Stimulated activated CD8-positive, alpha-beta memory T cell treated with anti-CD3 and anti-CD28 coated beads, Interleukin-12 subunit alpha, Interleukin-12 subunit beta, amount 100 ng/mL, for 24 hours (primary cell): ENCODE data around the gene CHI3L1.

Experiments
- DNase-seq: peaks from one replicate; pipeline ENCODE4 v3.0.0-alpha.2; 2020; ENCODE audit errors: extremely low read depth

CHI3L1 gene

GRCh38 chr1:203181586-203182386 lies 4.7 kb downstream of the CHI3L1 start:
- no peak for DNase-seq

- DNase-seq, result no peak
Measured at GRCh38 chr1:203180611-203181330, 5.7 kb downstream of the CHI3L1 start.

- DNase-seq, result no peak
Measured at GRCh38 chr1:203179667-203180005, 6.9 kb downstream of the CHI3L1 start.

- DNase-seq, result no peak
Measured at GRCh38 chr1:203178821-203179666, 7.5 kb downstream of the CHI3L1 start.

GRCh38 chr1:203178083-203178482 lies 8.4 kb downstream of the CHI3L1 start:
- no peak for DNase-seq

GRCh38 chr1:203177470-203178039 lies 8.9 kb downstream of the CHI3L1 start:
- DNase-seq, result no peak

- no peak for DNase-seq
Measured at GRCh38 chr1:203177036-203177405, 9.5 kb downstream of the CHI3L1 start.

- no peak for DNase-seq
Measured at GRCh38 chr1:203176273-203177035, 10.1 kb downstream of the CHI3L1 start.

GRCh38 chr1:203175827-203176241 lies 10.7 kb downstream of the CHI3L1 start:
- DNase-seq, result no peak

- DNase-seq, result no peak
Measured at GRCh38 chr1:203175237-203175826, 11.2 kb downstream of the CHI3L1 start, which contains the start of gene MYBPH. Gene MYBPH (minus strand): TSS chr1:203175826. CDS start chr1:203175755, 71 bp downstream.

GRCh38 chr1:203174324-203174985 lies 12.0 kb downstream of the CHI3L1 start:
- no peak for DNase-seq

- DNase-seq, result no peak
Measured at GRCh38 chr1:203173566-203173965, 12.9 kb downstream of the CHI3L1 start.

- DNase-seq, result no peak
Measured at GRCh38 chr1:203173011-203173555, 13.4 kb downstream of the CHI3L1 start.

- no peak for DNase-seq
Measured at GRCh38 chr1:203172184-203173010, 14.1 kb downstream of the CHI3L1 start.

GRCh38 chr1:203171341-203172183 lies 14.9 kb downstream of the CHI3L1 start:
- DNase-seq, result no peak

GRCh38 chr1:203170625-203171330 lies 15.7 kb downstream of the CHI3L1 start:
- DNase-seq, result no peak

- DNase-seq, result no peak
Measured at GRCh38 chr1:203169770-203170520, 16.6 kb downstream of the CHI3L1 start.
